ENCODE measurements around the gene NANP. TPM values are rescaled to one million over a fixed set of nuclear protein-coding genes. Genes with fewer than 3 reads are reported as not detected.

The NANP gene
- total and polyA plus RNA-seq, 2 of the 13 experiments (the other 11 are each of a cell fraction or from before 2014, with no cell fraction given): 8.9 to 21.5 TPM

DNA sequence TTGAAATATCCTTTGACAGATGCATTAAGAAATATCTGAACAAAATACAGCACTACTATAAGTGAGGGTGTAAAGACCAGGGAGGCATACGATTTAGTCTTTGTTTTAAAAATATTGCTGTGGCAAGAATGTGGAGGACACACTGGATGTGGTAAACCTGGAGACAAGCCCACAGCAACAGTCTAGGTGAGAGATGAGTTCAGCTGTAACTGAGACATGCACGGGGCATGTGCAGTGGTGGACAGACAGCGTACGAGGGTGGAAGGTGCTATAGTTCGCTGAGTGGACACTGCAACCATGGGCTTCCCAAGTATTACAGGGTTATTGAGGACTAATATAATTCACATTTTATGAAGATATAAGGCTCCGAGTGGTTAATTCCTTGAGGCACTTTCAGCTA lies 1.8 kb downstream of the NANP start (continued):
- TF ChIP-seq, protein P1, sequence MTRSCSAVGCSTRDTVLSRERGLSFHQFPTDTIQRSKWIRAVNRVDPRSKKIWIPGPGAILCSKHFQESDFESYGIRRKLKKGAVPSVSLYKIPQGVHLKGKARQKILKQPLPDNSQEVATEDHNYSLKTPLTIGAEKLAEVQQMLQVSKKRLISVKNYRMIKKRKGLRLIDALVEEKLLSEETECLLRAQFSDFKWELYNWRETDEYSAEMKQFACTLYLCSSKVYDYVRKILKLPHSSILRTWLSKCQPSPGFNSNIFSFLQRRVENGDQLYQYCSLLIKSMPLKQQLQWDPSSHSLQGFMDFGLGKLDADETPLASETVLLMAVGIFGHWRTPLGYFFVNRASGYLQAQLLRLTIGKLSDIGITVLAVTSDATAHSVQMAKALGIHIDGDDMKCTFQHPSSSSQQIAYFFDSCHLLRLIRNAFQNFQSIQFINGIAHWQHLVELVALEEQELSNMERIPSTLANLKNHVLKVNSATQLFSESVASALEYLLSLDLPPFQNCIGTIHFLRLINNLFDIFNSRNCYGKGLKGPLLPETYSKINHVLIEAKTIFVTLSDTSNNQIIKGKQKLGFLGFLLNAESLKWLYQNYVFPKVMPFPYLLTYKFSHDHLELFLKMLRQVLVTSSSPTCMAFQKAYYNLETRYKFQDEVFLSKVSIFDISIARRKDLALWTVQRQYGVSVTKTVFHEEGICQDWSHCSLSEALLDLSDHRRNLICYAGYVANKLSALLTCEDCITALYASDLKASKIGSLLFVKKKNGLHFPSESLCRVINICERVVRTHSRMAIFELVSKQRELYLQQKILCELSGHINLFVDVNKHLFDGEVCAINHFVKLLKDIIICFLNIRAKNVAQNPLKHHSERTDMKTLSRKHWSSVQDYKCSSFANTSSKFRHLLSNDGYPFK (CRISPR knock-in tag; IDR thresholded peaks at IDR 0.05; ENCODE audit: borderline replicate concordance): 0 out of 2 replicates have a peak, but pooled peaks have one; percentile 21
- TF ChIP-seq CENPX (CRISPR knock-in tag; IDR thresholded peaks at IDR 0.05) (no peak), ZIK1 (CRISPR knock-in tag; IDR thresholded peaks at IDR 0.05; ENCODE audit: borderline replicate concordance, low read depth) (0 out of 2 replicates have a peak, but pooled peaks have one; percentile 76), SALL2 (CRISPR knock-in tag; IDR thresholded peaks at IDR 0.05) (no peak; the same call in 1 of the 2 replicates), ISL2 (CRISPR knock-in tag; IDR thresholded peaks at IDR 0.05) (no peak), PHF5A (CRISPR knock-in tag; IDR thresholded peaks at IDR 0.05; ENCODE audit: low read depth, unreplicated experiment) (no peak), ZNF207 (IDR thresholded peaks at IDR 0.05; ENCODE audit: borderline replicate concordance) (no peak), HNRNPUL1 (IDR thresholded peaks at IDR 0.05; ENCODE audit: low read depth, low read length) (no peak), KDM5A (IDR thresholded peaks at IDR 0.05; ENCODE audit: borderline replicate concordance, low read length) (no peak), ZSCAN12 (CRISPR knock-in tag; IDR thresholded peaks at IDR 0.05) (no peak), ZNF709 (CRISPR knock-in tag; IDR thresholded peaks at IDR 0.05) (0 out of 2 replicates have a peak, but pooled peaks have one; percentile 12), TCF7L2 (IDR thresholded peaks at IDR 0.05; ENCODE audit: low read depth, low read length) (no peak), SMC3 (IDR thresholded peaks at IDR 0.05; ENCODE audit: low read length) (no peak), MTA3 (CRISPR knock-in tag; IDR thresholded peaks at IDR 0.05) (no peak), SAP130 (CRISPR knock-in tag; IDR thresholded peaks at IDR 0.05; ENCODE audit: low read depth) (peak; percentile 35; the same call in 1 of the 2 replicates), SP5 (CRISPR knock-in tag; IDR thresholded peaks at IDR 0.05; ENCODE audit: borderline replicate concordance, low read depth) (no peak), ZNF607 (CRISPR knock-in tag; IDR thresholded peaks at IDR 0.05; ENCODE audit: borderline replicate concordance) (no peak), ZNF367 (CRISPR knock-in tag; IDR thresholded peaks at IDR 0.05; ENCODE audit: borderline replicate concordance) (0 out of 2 replicates have a peak, but pooled peaks have one; percentile 35), ZNF124 (CRISPR knock-in tag; IDR thresholded peaks at IDR 0.05) (no peak), ZFP1 (CRISPR knock-in tag; IDR thresholded peaks at IDR 0.05) (no peak)
- TF ChIP-seq, protein P2, sequence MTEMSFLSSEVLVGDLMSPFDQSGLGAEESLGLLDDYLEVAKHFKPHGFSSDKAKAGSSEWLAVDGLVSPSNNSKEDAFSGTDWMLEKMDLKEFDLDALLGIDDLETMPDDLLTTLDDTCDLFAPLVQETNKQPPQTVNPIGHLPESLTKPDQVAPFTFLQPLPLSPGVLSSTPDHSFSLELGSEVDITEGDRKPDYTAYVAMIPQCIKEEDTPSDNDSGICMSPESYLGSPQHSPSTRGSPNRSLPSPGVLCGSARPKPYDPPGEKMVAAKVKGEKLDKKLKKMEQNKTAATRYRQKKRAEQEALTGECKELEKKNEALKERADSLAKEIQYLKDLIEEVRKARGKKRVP (CRISPR knock-in tag; IDR thresholded peaks at IDR 0.05): no peak
- TF ChIP-seq, protein P3, sequence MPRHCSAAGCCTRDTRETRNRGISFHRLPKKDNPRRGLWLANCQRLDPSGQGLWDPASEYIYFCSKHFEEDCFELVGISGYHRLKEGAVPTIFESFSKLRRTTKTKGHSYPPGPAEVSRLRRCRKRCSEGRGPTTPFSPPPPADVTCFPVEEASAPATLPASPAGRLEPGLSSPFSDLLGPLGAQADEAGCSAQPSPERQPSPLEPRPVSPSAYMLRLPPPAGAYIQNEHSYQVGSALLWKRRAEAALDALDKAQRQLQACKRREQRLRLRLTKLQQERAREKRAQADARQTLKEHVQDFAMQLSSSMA (CRISPR knock-in tag; IDR thresholded peaks at IDR 0.05): no peak
- TF ChIP-seq, protein P4, sequence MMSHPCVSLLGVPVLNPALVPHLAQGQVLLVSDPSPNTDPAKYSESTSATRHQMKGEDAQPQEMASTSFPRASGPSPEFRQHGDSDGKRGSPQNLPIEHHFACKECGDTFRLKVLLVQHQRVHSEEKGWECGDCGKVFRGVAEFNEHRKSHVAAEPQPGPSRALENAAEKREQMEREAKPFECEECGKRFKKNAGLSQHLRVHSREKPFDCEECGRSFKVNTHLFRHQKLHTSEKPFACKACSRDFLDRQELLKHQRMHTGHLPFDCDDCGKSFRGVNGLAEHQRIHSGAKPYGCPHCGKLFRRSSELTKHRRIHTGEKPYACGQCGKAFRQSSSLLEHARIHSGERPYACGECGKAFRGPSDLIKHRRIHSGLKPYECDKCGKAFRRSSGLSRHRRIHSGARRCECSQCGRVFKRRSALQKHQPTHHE (CRISPR knock-in tag; IDR thresholded peaks at IDR 0.05; ENCODE audit: borderline replicate concordance): no peak
- TF ChIP-seq, protein P5, sequence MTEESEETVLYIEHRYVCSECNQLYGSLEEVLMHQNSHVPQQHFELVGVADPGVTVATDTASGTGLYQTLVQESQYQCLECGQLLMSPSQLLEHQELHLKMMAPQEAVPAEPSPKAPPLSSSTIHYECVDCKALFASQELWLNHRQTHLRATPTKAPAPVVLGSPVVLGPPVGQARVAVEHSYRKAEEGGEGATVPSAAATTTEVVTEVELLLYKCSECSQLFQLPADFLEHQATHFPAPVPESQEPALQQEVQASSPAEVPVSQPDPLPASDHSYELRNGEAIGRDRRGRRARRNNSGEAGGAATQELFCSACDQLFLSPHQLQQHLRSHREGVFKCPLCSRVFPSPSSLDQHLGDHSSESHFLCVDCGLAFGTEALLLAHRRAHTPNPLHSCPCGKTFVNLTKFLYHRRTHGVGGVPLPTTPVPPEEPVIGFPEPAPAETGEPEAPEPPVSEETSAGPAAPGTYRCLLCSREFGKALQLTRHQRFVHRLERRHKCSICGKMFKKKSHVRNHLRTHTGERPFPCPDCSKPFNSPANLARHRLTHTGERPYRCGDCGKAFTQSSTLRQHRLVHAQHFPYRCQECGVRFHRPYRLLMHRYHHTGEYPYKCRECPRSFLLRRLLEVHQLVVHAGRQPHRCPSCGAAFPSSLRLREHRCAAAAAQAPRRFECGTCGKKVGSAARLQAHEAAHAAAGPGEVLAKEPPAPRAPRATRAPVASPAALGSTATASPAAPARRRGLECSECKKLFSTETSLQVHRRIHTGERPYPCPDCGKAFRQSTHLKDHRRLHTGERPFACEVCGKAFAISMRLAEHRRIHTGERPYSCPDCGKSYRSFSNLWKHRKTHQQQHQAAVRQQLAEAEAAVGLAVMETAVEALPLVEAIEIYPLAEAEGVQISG (CRISPR knock-in tag; IDR thresholded peaks at IDR 0.05): no peak

Measured in HepG2 (cell line).